Ascending aorta (tissue), 2 donors: ENCODE data around the gene ZFYVE21. TPM values are rescaled to one million over a fixed set of nuclear protein-coding genes. Genes with fewer than 3 reads are reported as not detected.
A peak's percentile ranks its signal among the peaks of the same experiment; 100 is the strongest.

Experiments used
- DNase-seq, 2 donors: peaks; one replicate each; pipeline ENCODE4 v3.0.0-alpha.2; 2019; ENCODE audit warnings: low spot score in 2 of 2
- H3K27ac ChIP-seq, 2 donors: fragments of 200-600 bp; sonication (generic); one replicate each; pipeline ENCODE4 v1.5.1; 2016 to 2017; ENCODE audit warnings: mild to moderate bottlenecking in 1 of 2
- H3K27me3 ChIP-seq: fragments of 200-600 bp; sonication (generic); one replicate; pipeline ENCODE4 v1.5.1; 2017
- H3K36me3 ChIP-seq, 2 donors: fragments of 200-600 bp; sonication (generic); one replicate each; pipeline ENCODE4 v1.5.1; 2016
- H3K4me1 ChIP-seq, 2 donors: fragments of 200-600 bp; sonication (generic); one replicate each; pipeline ENCODE4 v1.5.1; 2016 to 2017; ENCODE audit warnings: mild to moderate bottlenecking in 1 of 2
- H3K4me3 ChIP-seq, 2 donors: fragments of 200-600 bp; sonication (generic); one replicate each; pipeline ENCODE4 v1.5.1; 2016 to 2017; ENCODE audit warnings: mild to moderate bottlenecking in 1 of 2
- H3K9me3 ChIP-seq, 2 donors: fragments of 200-600 bp; sonication (generic); one replicate each; pipeline ENCODE4 v1.5.1; 2016
- intact Hi-C: fragments of 100-400 bp; cut with DNase I; formaldehyde crosslinking; loops from one replicate; pipeline ENCODE4 v1.15.1; 2023
- total RNA-seq: library from RNA; depleted of rRNA; stranded (reverse); fragments of >200 nt; gene quantifications from one replicate; pipeline ENCODE4 v1.1.0, GENCODE V29; 2016
- TF ChIP-seq, protein P1 (sequence below), 3 experiments: fragments of 200-600 bp in 2 of 3; fragments of 450-650 bp in 1 of 3; sonication (generic) in 2 of 3; IDR thresholded peaks; one replicate each; pipeline ENCODE4 v1.5.1; 2016 to 2019; ENCODE audit warnings: antibody characterized with exemption in 3 of 3, mild to moderate bottlenecking in 1 of 3, moderate library complexity in 1 of 3

Gene ZFYVE21
- total RNA-seq, 1 donor from 2014 or later, result 219 TPM

- intact Hi-C loops, result no loop called here
- no peak for DNase-seq
- Histone ChIP-seq H3K27ac (no peak overlapping the region), H3K4me3 (no peak overlapping the region), H3K27me3 (no peaks in the 10 kb centered on the region), H3K9me3 (no peaks in the 10 kb centered on the region), H3K36me3 (peaks cover 91 to 100% of the 10 kb centered on the region in 2 donors), H3K4me1 (peaks cover 0 to 2% of the 10 kb centered on the region in 2 donors)
- TF ChIP-seq, protein P1, sequence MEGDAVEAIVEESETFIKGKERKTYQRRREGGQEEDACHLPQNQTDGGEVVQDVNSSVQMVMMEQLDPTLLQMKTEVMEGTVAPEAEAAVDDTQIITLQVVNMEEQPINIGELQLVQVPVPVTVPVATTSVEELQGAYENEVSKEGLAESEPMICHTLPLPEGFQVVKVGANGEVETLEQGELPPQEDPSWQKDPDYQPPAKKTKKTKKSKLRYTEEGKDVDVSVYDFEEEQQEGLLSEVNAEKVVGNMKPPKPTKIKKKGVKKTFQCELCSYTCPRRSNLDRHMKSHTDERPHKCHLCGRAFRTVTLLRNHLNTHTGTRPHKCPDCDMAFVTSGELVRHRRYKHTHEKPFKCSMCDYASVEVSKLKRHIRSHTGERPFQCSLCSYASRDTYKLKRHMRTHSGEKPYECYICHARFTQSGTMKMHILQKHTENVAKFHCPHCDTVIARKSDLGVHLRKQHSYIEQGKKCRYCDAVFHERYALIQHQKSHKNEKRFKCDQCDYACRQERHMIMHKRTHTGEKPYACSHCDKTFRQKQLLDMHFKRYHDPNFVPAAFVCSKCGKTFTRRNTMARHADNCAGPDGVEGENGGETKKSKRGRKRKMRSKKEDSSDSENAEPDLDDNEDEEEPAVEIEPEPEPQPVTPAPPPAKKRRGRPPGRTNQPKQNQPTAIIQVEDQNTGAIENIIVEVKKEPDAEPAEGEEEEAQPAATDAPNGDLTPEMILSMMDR (IDR thresholded peaks at IDR 0.05), result no peak
These were observed 39.7 kb upstream of the ZFYVE21 start for GRCh38 chr14:103675957-103676356.

- Histone ChIP-seq H3K4me3 (no peak overlapping the region), H3K36me3 (peaks cover 92 to 100% of the 10 kb centered on the region in 2 donors), H3K4me1 (peaks cover 0 to 2% of the 10 kb centered on the region in 2 donors), H3K27me3 (no peaks in the 10 kb centered on the region), H3K9me3 (no peaks in the 10 kb centered on the region), H3K27ac (no peak overlapping the region)
- no peak for DNase-seq
- TF ChIP-seq, protein P1 (IDR thresholded peaks at IDR 0.05), result no peak
- intact Hi-C loops, result no loop called here
These were observed 38.5 kb upstream of the ZFYVE21 start for GRCh38 chr14:103676881-103677675.

GRCh38 chr14:103679351-103679750, 36.3 kb upstream of the ZFYVE21 start:
- H3K9me3 ChIP-seq, result no peaks in the 10 kb centered on the region
- no peak for DNase-seq
- peaks cover 0 to 2% of the 10 kb centered on the region in 2 donors for H3K4me1 ChIP-seq
- peak overlapping the region in 1 of 2 donors; percentile 5 for H3K27ac ChIP-seq
- intact Hi-C loops, result no loop called here
- TF ChIP-seq, protein P1 (IDR thresholded peaks at IDR 0.05), result peak; percentile 8 to 36 (median 31)
- H3K27me3 ChIP-seq, result no peaks in the 10 kb centered on the region
- H3K4me3 ChIP-seq, result no peak overlapping the region
- peaks cover 92 to 100% of the 10 kb centered on the region in 2 donors for H3K36me3 ChIP-seq

DNA sequence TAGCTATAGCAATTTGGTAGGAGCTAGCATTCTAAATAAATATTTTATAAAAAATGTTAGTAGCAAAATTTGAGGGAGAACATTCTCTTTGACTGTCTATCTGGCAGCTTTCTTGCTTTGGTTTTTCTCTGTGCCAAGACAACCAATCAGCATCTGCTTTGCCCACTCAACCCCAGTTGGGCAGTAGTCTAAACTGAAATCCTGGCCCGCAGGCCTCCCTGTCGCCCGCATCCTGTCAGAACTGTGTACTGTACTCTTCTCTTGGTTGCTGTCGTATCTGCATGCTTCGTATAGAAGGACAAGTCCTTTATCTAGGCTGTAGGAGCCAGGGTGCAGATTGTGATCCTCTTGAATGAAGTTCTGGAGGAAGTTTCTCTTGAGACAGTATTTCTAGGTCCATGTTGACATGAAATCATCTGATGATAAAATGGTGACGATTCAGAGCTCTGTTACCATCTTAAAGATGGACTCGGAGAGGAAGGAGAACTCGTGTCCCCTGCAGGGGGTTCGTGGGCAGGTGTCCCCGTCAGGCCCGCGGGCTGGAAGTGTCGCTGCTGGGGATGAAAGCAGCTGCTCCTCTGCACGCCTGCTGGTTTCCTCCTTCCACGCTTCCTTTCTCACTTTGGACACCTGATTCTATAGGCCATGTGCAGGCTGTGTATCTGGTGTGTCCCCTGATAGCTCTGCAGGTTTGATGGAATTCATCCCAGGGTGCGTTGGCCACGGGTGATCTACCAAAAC, 34.9 kb upstream of the ZFYVE21 start:
- no peaks in the 10 kb centered on the region for H3K9me3 ChIP-seq
- DNase-seq, result no peak
- intact Hi-C loops, result no loop called here
- peaks cover 90 to 99% of the 10 kb centered on the region in 2 donors for H3K36me3 ChIP-seq
- no peak overlapping the region for H3K4me3 ChIP-seq
- peaks cover 0 to 2% of the 10 kb centered on the region in 2 donors for H3K4me1 ChIP-seq
- H3K27me3 ChIP-seq, result no peaks in the 10 kb centered on the region
- TF ChIP-seq, protein P1 (IDR thresholded peaks at IDR 0.05), result no peak
- H3K27ac ChIP-seq, result no peak overlapping the region

GRCh38 chr14:103683139-103683538, 32.5 kb upstream of the ZFYVE21 start:
- intact Hi-C loops, result no loop called here
- Histone ChIP-seq H3K4me3 (no peak overlapping the region), H3K27ac (no peak overlapping the region), H3K27me3 (no peaks in the 10 kb centered on the region), H3K4me1 (peaks cover 0 to 10% of the 10 kb centered on the region in 2 donors), H3K36me3 (peaks cover 84 to 94% of the 10 kb centered on the region in 2 donors), H3K9me3 (no peaks in the 10 kb centered on the region)
- DNase-seq, result no peak
- TF ChIP-seq, protein P1 (IDR thresholded peaks at IDR 0.05), result no peak
